ENCODE data around the gene HOPX.

Gene HOPX

DNA sequence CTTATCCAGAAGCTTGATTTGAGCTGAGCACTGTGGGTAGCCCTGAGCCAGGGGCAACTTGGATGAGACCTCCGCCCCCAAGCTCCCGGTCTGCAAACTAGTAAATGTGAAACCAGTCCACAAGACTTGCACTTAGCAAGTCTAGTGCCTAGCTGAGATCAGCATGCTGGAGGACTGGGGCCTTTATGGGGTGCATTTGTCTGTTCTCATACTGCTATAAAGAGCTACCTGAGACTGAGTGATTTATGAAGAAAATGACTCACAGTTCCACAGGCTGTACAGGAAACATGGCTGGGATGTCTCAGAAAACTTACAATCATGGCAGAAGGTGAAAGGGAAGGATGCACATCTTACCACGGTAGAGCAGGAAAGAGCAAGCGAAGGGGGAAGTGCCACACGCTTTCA is 42.1 kb upstream of the HOPX start:
- TF ChIP-seq, protein P1, sequence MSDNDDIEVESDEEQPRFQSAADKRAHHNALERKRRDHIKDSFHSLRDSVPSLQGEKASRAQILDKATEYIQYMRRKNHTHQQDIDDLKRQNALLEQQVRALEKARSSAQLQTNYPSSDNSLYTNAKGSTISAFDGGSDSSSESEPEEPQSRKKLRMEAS (IDR thresholded peaks at IDR 0.05; ENCODE audit: low read depth, low read length) = no peak
- TF ChIP-seq MYC (IDR thresholded peaks at IDR 0.05; ENCODE audit: low read depth, low read length) = no peak
- TF ChIP-seq POLR2A (IDR thresholded peaks at IDR 0.05; ENCODE audit: extremely low read depth, insufficient read length) = no peak
- TF ChIP-seq, protein P2, sequence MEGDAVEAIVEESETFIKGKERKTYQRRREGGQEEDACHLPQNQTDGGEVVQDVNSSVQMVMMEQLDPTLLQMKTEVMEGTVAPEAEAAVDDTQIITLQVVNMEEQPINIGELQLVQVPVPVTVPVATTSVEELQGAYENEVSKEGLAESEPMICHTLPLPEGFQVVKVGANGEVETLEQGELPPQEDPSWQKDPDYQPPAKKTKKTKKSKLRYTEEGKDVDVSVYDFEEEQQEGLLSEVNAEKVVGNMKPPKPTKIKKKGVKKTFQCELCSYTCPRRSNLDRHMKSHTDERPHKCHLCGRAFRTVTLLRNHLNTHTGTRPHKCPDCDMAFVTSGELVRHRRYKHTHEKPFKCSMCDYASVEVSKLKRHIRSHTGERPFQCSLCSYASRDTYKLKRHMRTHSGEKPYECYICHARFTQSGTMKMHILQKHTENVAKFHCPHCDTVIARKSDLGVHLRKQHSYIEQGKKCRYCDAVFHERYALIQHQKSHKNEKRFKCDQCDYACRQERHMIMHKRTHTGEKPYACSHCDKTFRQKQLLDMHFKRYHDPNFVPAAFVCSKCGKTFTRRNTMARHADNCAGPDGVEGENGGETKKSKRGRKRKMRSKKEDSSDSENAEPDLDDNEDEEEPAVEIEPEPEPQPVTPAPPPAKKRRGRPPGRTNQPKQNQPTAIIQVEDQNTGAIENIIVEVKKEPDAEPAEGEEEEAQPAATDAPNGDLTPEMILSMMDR (IDR thresholded peaks at IDR 0.05; ENCODE audit: low read depth, low read length) = no peak
- DNase-seq (ENCODE audit: low read depth) = no peak
- H3K4me3 ChIP-seq (ENCODE audit: low read depth, low read length) = no peak overlapping the region

DNA sequence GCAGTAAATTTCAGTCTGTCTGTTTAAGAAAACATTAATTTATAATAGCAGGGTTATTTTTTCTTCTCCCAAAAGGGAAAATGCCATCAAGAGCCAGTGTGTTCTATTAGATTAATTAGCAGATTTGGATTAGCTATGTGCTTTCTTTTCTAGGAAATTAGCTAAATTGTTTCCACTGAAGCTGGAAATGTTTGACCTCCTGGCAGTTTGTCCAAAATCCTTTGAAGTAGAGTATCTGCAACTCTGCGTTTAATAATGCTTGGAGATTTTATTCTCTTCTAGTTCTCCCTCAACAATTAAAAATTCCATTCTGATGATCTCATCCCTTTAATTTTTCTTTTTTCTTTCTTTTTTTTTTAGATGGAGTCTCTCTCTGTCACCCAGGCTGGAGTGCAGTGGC is 27.1 kb upstream of the HOPX start:
- no peak for DNase-seq (ENCODE audit: low read depth)
- H3K4me3 ChIP-seq (ENCODE audit: low read depth, low read length) = no peak overlapping the region
- no peak for TF ChIP-seq MYC (IDR thresholded peaks at IDR 0.05; ENCODE audit: low read depth, low read length)

DNA sequence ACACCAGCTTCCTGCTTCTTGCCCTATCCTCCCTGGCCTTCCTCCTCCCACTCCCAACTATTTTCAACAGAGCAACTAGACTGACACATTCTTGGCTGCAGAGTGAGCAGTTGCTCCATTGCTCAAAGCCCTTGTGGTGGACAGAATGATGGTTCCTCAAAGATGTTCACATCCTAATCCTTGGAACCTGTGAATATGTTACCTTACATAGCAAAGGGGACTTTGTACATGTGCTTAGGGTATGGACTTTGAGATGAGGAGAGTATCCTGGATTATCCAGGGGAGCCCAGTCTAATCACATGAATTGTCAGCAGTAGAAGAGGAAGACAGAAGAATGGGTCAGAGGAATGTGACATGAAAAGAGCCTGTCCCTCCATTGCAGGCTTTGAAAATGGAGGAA is 24.9 kb upstream of the HOPX start:
- no peak overlapping the region for H3K4me3 ChIP-seq (ENCODE audit: low read depth, low read length)
- no peak for DNase-seq (ENCODE audit: low read depth)
- TF ChIP-seq POLR2A (IDR thresholded peaks at IDR 0.05; ENCODE audit: extremely low read depth, insufficient read length) = no peak
- TF ChIP-seq, protein P1 (IDR thresholded peaks at IDR 0.05; ENCODE audit: low read depth, low read length) = no peak
- TF ChIP-seq, protein P2 (IDR thresholded peaks at IDR 0.05; ENCODE audit: low read depth, low read length) = no peak
- TF ChIP-seq MYC (IDR thresholded peaks at IDR 0.05; ENCODE audit: low read depth, low read length) = no peak

DNA sequence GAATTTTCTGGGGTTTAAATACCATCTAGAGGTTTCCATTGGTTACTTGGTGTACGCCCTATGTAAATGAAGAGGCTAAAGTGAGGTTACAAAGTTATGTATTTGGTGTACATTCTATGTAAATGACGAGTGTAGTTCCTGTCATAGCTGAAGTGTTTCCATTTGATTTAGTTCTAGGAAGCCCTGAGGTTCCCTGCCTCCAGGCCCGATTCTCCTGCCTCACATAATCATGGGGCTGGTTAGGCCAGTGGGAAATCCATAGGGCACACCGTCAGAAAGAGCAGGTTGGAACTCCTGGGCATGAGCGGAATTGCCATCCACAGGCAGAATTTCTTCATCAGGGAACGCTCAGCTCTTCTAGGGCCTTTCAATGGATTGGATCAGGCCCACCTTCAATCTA is 24.2 kb upstream of the HOPX start:
- no peak overlapping the region for H3K4me3 ChIP-seq (ENCODE audit: low read depth, low read length)
- DNase-seq (ENCODE audit: low read depth) = no peak
- TF ChIP-seq, protein P2 (IDR thresholded peaks at IDR 0.05; ENCODE audit: low read depth, low read length) = no peak
- TF ChIP-seq, protein P1 (IDR thresholded peaks at IDR 0.05; ENCODE audit: low read depth, low read length) = no peak
- TF ChIP-seq POLR2A (IDR thresholded peaks at IDR 0.05; ENCODE audit: extremely low read depth, insufficient read length) (no peak), MYC (IDR thresholded peaks at IDR 0.05; ENCODE audit: low read depth, low read length) (no peak)

DNA sequence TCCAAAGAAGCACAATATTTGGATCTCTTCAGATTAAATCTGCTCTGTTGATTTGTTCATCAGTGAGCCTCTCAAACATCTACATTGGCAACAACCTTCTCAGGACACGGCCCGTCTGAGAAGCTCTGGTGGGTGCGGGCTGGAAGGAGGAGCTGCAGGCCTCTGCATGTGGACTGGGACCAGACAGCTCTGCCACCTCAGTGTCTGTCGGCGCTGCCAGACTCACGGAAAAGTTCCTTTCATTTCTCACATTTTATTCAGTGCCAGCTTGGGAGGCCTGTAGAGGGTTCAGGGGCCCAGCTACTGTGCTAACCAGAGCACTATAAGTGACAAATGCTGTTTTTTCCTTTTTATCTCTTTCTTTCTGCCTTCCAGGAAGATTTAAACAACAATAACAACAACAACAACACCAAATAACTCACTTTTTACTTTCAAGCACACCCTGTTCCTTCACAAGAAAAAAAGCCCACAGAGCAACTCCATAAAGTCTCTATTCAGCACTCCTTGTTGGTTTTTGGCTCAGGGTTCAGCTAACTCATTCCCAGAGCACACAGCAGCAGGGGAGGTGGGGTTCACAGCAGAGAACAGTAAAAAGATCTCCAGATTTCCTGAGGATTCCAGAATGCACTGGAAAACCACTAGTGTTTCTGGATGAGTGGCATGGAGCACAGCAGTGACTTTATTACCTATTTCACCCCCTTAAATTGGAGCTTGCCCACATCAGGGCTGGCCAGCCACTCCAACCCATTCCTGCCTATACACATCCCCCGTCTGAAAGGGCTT is 23.2 kb upstream of the HOPX start:
- TF ChIP-seq, protein P1 (IDR thresholded peaks at IDR 0.05; ENCODE audit: low read depth, low read length) = no peak
- TF ChIP-seq, protein P2 (IDR thresholded peaks at IDR 0.05; ENCODE audit: low read depth, low read length) = no peak
- TF ChIP-seq MYC (IDR thresholded peaks at IDR 0.05; ENCODE audit: low read depth, low read length) = no peak
- no peak for TF ChIP-seq POLR2A (IDR thresholded peaks at IDR 0.05; ENCODE audit: extremely low read depth, insufficient read length)
- no peak for DNase-seq (ENCODE audit: low read depth)
- no peak overlapping the region for H3K4me3 ChIP-seq (ENCODE audit: low read depth, low read length)

DNA sequence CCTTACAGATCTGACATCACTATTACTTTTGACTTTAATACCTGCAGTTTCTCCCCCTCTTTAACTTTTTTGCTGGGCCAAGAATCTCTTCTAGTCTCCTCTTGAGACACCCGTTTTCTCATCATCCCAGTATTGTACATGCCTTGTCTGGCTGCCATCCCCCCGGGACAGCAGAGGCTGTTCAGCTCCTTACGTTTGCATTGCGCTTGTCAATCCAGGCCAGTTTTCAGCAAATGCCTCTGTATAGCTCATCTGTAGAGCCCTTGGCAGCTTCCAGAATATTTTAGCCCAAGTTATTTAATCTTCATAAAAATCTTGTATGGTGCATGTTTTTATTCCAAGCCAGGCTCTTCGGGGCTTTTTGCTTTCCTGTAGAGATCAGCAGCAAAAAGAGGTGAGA is 22.3 kb upstream of the HOPX start:
- TF ChIP-seq, protein P1 (IDR thresholded peaks at IDR 0.05; ENCODE audit: low read depth, low read length) = no peak
- TF ChIP-seq MYC (IDR thresholded peaks at IDR 0.05; ENCODE audit: low read depth, low read length) (no peak), POLR2A (IDR thresholded peaks at IDR 0.05; ENCODE audit: extremely low read depth, insufficient read length) (no peak)
- TF ChIP-seq, protein P2 (IDR thresholded peaks at IDR 0.05; ENCODE audit: low read depth, low read length) = no peak
- no peak for DNase-seq (ENCODE audit: low read depth)
- no peak overlapping the region for H3K4me3 ChIP-seq (ENCODE audit: low read depth, low read length)

Measured in NB4 (cell line).